Thymus (tissue), 11 donors: ENCODE results near the gene KLF12. TPM values are rescaled to one million over a fixed set of nuclear protein-coding genes. Genes with fewer than 3 reads are reported as not detected.

Source experiments
- DNase-seq, 9 donors: peaks; one replicate each; pipeline ENCODE4 v3.0.0-alpha.2; 2013; ENCODE audit warnings: low spot score in 9 of 9, low read depth in 6 of 9, missing footprints in 1 of 9
- H3K27ac ChIP-seq, 2 donors: one replicate each; pipeline ENCODE4 v1.5.1; 2013; ENCODE audit warnings: control low read depth in 1 of 2, low read depth in 1 of 2, low read length in 1 of 2, mild to moderate bottlenecking in 1 of 2, moderate library complexity in 1 of 2
- H3K27me3 ChIP-seq, 2 donors: one replicate each; pipeline ENCODE4 v1.5.1; 2013; ENCODE audit warnings: low read length in 1 of 2; ENCODE audit not compliant: control insufficient read depth in 2 of 2, insufficient read depth in 1 of 2
- H3K36me3 ChIP-seq, 2 donors: one replicate each; pipeline ENCODE4 v1.5.1; 2013; ENCODE audit warnings: low read length in 1 of 2, mild to moderate bottlenecking in 1 of 2, moderate library complexity in 1 of 2; ENCODE audit not compliant: control insufficient read depth in 2 of 2, insufficient read depth in 2 of 2
- H3K4me1 ChIP-seq, 2 donors: one replicate each; pipeline ENCODE4 v1.5.1; 2013; ENCODE audit warnings: low read length in 2 of 2; ENCODE audit not compliant: control insufficient read depth in 2 of 2, insufficient read depth in 2 of 2
- H3K4me3 ChIP-seq, 2 donors: one replicate each; pipeline ENCODE4 v1.5.1; 2013; ENCODE audit warnings: low read length in 2 of 2, control low read depth in 1 of 2, mild to moderate bottlenecking in 1 of 2
- H3K9me3 ChIP-seq, 2 donors: one replicate each; pipeline ENCODE4 v1.5.1; 2013; ENCODE audit warnings: low read length in 1 of 2, mild to moderate bottlenecking in 1 of 2; ENCODE audit not compliant: control insufficient read depth in 2 of 2, insufficient read depth in 1 of 2
- WGBS: extraction: QIAGEN DNeasy Blood & Tissue Kit; methylation state at CpG from one replicate; pipeline ENCODE4 v1.1.7; 2013; 5-methylcytosine and 5-hydroxymethylcytosine counted together
- polyA plus RNA-seq: library from polyadenylated mRNA; stranded (reverse); fragments of 200-250 nt; gene quantifications from one replicate; pipeline ENCODE4 v1.2.3, GENCODE V29; 2013
- total RNA-seq: library from RNA; stranded (reverse); fragments of 120-200 nt; gene quantifications from one replicate; pipeline ENCODE4 v1.2.4, GENCODE V29; 2013
- donor health status: healthy.

KLF12 gene
- total and polyA plus RNA-seq, 2 donors, result 4.3 to 15.8 TPM

DNA sequence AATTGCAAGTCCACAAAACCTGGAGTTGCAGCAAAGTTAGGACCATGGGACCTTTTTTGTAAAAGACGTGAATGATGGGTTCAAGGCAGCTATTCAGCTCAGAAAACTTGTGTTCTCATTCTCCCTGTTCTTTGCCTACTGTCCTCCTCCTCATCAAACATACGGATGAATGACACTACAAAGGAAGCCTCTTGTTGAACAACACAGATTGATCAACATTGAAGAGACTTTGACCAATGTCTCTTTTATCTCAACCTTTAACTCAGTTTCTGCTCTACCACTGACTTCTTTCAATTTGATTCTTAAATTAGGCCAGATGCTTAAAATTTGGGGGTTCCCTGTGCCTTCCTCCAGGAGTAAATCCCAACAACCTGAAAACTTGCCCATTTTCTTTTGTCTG is 27.9 kb upstream of the KLF12 start:
- WGBS, result 97% methylated on average over 2 of the region's 2 CpGs
- no peak overlapping the region for H3K4me3 ChIP-seq

DNA sequence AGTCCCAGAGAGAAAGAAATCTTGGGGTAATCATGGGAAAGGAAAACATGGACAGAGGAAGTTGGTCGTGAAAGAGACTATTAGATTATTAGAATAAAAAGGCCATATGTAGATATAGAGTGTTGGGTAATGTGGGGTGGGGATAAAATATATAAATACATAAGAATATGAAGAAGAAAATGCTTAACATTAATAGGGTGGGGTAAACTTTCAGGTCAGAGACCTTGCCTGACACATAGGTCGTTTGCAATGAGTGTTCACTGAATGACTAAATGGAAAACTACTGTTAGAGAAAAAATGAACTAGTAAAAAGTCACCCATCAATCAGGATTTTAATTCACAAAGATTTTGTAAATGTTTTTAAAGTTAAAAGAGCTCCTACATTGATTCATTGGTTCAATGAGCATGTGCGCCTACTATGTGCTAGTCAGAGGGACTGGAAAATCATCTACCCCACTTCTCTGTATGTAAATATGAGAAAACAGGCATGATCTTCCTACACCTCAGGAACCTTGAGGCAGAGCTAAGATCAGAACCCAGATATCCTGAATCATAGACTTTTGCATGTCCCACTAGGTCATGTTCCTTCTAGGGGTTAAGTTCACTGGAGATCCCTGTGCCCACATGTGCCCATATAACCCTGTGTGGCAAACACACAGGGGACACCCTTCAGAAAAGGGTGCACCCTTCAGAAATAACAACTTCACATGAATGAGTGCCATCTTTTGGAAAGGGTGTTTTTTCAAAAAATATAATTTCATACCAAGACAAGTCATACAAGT is 24.6 kb upstream of the KLF12 start:
- no peak for DNase-seq
- H3K27ac ChIP-seq, result no peak overlapping the region
- WGBS, result 88% methylated on average over 3 of the region's 3 CpGs
- no peaks in the 10 kb centered on the region for H3K4me1 ChIP-seq
- no peak overlapping the region for H3K4me3 ChIP-seq
- H3K9me3 ChIP-seq, result no peaks in the 10 kb centered on the region
- H3K36me3 ChIP-seq, result no peaks in the 10 kb centered on the region
- no peaks in the 10 kb centered on the region for H3K27me3 ChIP-seq

More for the DNA sequence above, 27.9 kb upstream of the KLF12 start:
- H3K27me3 ChIP-seq, result no peaks in the 10 kb centered on the region
- H3K36me3 ChIP-seq, result no peaks in the 10 kb centered on the region
- H3K9me3 ChIP-seq, result peaks cover 0 to 2% of the 10 kb centered on the region in 2 donors
- DNase-seq, result no peak
- H3K4me1 ChIP-seq, result no peaks in the 10 kb centered on the region
- H3K27ac ChIP-seq, result no peak overlapping the region

DNA sequence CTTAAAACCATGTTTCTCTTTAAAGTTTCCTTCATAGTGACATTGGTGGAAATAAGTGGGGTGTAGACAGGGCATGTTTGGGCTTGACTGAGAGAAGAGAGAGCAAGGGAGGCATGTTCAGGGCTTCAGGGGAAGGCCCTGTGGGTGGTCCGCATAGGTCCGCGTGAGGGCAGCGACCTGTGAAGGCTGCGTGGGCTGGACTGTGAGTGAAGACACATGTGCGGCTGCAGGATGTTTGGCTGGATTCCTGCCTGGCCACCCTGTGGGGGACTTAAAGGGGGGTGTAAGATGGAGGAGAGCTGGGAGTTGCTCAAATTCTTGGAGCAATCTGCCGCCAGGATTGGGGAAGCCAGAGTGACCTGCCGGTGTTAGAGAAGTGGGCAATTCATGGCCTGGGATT is 23.8 kb upstream of the KLF12 start:
- Histone ChIP-seq H3K4me3 (no peak overlapping the region), H3K4me1 (no peaks in the 10 kb centered on the region), H3K27ac (no peak overlapping the region), H3K36me3 (no peaks in the 10 kb centered on the region), H3K27me3 (no peaks in the 10 kb centered on the region), H3K9me3 (no peaks in the 10 kb centered on the region)
- WGBS, result 96% methylated on average over 8 of the region's 8 CpGs
- no peak for DNase-seq

DNA sequence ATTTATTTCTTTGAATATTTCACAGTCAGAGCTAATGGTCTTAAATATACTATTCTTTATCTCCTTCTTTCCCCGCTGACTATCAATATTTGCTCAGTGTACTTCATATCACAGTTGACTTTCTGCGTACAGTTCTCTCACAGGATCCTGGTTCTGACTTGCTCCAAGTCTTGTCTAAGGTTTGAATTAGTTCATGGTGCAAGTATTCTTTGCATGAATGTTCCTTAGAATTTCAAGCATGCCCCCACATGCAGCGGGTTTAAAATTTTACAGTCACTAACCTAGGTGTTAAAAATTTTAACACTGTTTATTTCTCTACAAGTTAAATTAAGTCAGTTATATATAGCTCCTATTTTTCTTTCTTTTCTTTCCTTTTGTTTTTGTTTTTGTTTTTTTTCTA is 20.8 kb upstream of the KLF12 start:
- H3K4me3 ChIP-seq, result no peak overlapping the region
- no peaks in the 10 kb centered on the region for H3K9me3 ChIP-seq
- no peaks in the 10 kb centered on the region for H3K36me3 ChIP-seq
- no peak overlapping the region for H3K27ac ChIP-seq
- 98% methylated on average over 3 of the region's 3 CpGs for WGBS
- H3K27me3 ChIP-seq, result no peaks in the 10 kb centered on the region
- DNase-seq, result no peak
- H3K4me1 ChIP-seq, result no peaks in the 10 kb centered on the region

DNA sequence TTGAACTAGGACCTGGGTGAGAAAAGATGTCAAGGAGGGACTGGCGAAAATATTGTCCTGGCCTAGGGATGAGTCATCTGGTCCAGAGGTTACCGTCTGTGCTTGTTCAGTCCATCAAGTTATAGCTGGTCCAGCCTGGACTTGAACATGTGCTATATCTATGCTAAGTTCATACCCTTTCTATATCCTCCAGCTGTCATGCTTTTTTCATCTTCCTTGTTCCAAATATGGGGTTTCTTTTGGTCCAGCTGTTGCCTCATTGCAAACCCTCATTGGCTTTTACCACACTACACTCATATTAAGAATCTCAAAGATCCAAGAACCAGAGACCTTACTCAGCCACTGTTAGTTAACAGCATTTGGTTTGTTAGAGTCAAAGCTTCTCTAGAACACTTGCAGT is 19.1 kb upstream of the KLF12 start:
- no peak overlapping the region for H3K4me3 ChIP-seq
- no peaks in the 10 kb centered on the region for H3K9me3 ChIP-seq
- no peaks in the 10 kb centered on the region for H3K27me3 ChIP-seq
- H3K4me1 ChIP-seq, result no peaks in the 10 kb centered on the region
- no peaks in the 10 kb centered on the region for H3K36me3 ChIP-seq
- DNase-seq, result no peak
- H3K27ac ChIP-seq, result no peak overlapping the region
- WGBS, result 62% methylated on average over 2 of the region's 2 CpGs

DNA sequence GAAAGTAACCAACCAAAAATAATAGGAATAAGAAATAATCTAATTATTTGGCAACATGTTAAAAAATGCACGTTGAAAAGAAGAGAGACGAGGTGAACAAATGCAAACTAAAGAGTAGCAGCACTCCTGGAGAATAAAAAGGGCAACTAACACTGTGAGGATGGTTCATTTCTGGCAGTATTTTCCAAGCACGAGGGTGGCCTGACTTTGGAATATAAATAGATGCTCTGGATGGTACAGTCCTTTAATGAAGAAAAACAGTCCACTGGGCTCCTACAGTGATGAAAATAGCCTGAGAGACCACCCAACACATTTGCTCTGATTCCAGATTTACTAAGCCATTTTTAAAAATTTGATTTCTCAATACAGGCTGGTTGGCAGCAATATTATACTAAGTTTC is 17.7 kb upstream of the KLF12 start:
- H3K4me3 ChIP-seq, result no peak overlapping the region
- H3K27me3 ChIP-seq, result no peaks in the 10 kb centered on the region
- no peak overlapping the region for H3K27ac ChIP-seq
- H3K4me1 ChIP-seq, result no peaks in the 10 kb centered on the region
- 61% methylated on average over 3 of the region's 3 CpGs for WGBS
- DNase-seq, result no peak
- no peaks in the 10 kb centered on the region for H3K9me3 ChIP-seq
- H3K36me3 ChIP-seq, result no peaks in the 10 kb centered on the region

DNA sequence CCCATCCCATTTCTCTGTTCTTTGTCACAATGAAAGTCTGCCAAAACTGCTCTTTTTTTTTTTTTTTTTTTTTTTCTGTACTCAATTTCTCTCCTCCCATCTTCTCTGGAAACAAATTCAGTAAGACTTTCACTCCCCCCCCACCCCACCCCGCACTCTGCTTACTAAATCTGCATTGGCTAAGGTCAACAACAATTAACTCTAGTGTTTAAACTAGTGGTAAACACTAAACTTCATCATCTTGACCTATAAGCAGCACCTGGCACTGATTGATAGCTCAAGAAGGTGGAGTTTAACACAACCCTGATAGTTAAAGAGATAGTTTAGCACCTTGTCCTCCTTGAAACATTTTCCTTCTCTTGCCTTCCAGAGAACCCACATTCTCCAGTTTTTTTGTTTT is 14.1 kb upstream of the KLF12 start:
- DNase-seq, result no peak
- no peaks in the 10 kb centered on the region for H3K27me3 ChIP-seq
- WGBS, result 95% methylated on average over 1 of the region's 1 CpG

DNA sequence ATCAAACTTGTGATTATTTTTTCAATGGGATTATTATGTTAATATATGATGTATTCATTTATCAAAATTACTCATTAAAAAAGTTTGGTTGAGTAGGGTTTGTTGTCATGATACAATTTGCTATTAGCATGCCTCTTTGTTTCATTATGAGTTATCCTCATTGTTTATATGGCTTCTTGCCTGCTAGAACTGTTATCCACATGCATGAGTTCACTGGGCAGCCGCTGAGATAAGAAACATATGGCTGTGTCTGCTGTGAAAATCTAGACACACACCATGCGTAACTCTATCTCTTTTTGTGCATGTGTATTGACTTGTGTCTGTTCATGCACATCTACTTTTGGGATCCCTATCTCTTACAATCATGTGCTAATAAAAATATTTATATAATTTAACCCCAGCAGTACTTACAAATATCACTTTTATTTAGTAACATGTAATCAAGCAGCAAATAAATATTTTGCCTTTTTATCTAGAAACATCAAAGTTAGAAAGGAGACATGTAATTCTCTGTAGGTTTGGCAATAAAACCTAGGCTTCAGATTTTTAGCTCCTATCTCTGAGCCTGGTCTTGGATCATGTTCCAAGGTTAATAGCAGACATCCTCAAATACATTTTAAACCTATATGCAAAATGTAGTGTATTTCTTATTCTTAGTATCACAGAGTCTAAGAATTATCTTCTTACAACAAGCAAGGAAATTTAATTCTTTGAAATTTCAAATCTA is 11.2 kb upstream of the KLF12 start:
- no peak for DNase-seq
- H3K36me3 ChIP-seq, result no peaks in the 10 kb centered on the region
- no peak overlapping the region for H3K4me3 ChIP-seq
- WGBS, result 96% methylated on average over 2 of the region's 2 CpGs
- H3K9me3 ChIP-seq, result no peaks in the 10 kb centered on the region
- H3K27ac ChIP-seq, result no peak overlapping the region
- no peaks in the 10 kb centered on the region for H3K4me1 ChIP-seq
- H3K27me3 ChIP-seq, result no peaks in the 10 kb centered on the region

More for the DNA sequence above, 14.1 kb upstream of the KLF12 start:
- no peaks in the 10 kb centered on the region for H3K36me3 ChIP-seq
- H3K4me1 ChIP-seq, result no peaks in the 10 kb centered on the region
- no peaks in the 10 kb centered on the region for H3K9me3 ChIP-seq
- no peak overlapping the region for H3K27ac ChIP-seq
- H3K4me3 ChIP-seq, result no peak overlapping the region

DNA sequence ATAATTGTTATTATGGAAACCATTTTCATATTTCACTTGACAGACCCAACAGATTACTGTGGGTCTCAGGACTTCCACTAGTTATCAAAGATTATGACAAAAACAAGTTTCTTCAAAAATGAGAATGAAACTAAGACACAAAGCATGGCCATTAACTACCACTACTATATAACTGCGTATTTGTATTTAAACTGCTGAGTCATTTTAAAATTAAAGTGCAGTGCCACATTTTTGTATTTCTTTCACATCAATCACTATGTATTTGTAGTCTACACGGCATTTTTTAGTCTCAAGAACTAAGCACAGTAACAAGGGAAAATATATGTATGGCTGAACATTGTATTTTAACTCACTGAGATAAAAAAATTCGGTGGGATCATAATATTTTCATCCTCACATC is 10.1 kb upstream of the KLF12 start:
- H3K36me3 ChIP-seq, result no peaks in the 10 kb centered on the region
- H3K4me3 ChIP-seq, result no peak overlapping the region
- no peaks in the 10 kb centered on the region for H3K9me3 ChIP-seq
- H3K4me1 ChIP-seq, result no peaks in the 10 kb centered on the region
- no peak for DNase-seq
- WGBS, result 91% methylated on average over 3 of the region's 3 CpGs
- no peaks in the 10 kb centered on the region for H3K27me3 ChIP-seq
- no peak overlapping the region for H3K27ac ChIP-seq
